Fibroblast of gingiva (primary cell): ENCODE measurements around the gene ISYNA1.

Source experiments
- DNase-seq: peaks from one replicate; pipeline ENCODE4 v3.0.0-alpha.2; 2011; ENCODE audit warnings: low read depth

ISYNA1 gene

DNA sequence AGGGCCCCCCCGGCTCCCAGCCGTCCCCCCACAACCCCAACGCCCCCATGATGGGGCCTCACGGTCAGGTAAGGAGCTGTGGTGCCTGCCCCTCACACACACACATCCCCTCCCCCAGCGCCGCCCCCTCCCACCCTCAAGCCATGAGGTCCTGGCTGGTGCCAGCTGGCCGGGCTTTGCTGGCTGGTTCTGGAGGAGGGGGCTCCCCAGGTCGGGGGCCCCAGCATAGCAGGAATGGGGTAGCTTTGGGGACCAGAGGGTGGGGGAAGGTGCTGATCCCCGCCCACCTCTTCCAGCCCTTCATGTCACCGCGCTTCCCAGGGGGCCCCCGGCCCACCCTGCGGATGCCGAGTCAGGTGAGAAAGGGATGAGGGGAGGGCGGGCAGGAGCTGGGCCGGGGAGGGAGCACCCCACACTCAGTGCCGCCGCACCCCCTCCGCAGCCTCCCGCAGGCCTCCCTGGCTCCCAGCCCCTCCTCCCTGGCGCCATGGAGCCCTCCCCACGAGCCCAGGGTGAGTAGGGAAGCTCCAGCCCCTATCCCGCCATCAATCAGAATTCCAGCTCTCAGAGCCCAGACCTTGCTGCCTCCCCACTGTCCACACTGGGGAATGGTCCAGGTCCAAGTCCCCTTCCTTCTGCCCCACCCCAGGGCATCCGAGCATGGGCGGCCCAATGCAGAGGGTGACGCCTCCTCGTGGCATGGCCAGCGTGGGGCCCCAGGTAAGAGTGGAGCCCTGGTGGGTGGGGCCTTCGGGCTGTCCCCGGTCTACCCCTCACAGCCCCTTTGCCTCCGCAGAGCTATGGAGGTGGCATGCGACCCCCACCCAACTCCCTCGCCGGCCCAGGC, 6.4 kb downstream of the ISYNA1 start:
- no peak for DNase-seq

DNA sequence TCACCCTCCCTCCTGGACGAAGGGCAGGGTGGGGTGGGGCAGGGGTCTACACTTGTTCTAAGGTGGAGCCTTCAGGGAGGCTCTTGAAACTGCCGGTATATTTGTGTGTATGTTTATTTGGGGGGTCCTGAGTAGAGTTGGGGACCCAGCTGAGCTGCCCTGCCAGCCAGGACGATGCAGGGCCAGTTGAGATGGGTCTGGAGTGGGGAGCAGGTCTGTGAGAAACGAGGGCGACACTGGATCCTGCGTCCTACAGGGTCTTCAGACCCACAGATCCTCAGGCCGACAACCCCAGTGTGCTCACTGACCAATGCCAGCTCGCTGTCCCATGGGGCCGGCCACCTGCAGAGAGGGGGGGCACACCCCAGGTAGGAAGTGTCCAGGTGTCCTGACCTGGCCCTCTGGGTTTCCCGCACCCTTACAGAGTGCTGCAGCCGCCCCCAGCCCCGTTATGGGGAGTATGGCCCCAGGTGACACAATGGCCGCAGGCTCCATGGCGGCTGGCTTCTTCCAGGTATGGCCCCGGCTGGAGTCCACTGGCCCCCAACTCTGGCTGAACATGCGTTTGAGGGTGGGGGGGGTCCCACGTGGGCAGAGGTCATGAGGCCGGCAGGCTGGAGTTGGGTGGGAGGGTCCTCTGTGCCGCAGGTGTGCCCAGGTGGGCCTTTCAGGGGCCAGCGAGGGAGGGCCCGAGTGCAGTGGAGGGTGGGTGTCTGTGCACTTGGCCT, 7.4 kb downstream of the ISYNA1 start:
- no peak for DNase-seq

- no peak for DNase-seq
These were observed 8.1 kb downstream of the ISYNA1 start for GRCh38 chr19:18429717-18430416.

GRCh38 chr19:18428787-18429674, 8.9 kb downstream of the ISYNA1 start:
- DNase-seq: peak; percentile 80

DNA sequence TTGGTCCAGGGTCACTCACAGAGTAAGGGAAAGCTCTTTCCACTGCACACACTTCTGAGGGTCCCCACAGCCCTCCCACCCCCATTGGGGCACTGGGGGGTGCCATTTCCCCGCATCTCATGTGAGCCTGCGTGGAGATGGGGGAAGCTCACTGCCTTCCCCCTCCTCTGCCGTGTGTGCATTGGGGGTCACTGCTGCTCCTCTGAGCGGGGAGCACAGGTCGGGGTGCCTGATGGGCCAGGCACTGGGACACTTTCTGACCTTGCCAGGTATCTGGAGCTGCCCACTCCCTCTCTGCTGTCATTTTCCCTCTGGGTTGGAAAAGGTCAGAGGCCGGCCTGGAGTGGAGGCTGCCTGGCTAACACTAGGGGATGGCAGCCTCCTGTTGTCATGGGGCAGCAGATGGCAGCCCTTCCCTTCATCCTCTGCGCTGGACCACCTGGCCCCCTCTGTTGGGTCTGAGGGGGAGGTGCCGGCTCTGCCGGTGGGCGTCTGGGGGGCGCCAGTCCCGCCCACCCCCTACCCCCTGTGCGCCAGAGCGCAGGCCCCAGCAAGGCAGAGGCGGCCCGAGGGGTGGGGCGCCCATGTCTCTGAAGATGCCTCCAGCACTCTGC, 9.7 kb downstream of the ISYNA1 start:
- no peak for DNase-seq

- no peak for DNase-seq
These were observed 10.2 kb downstream of the ISYNA1 start for GRCh38 chr19:18427743-18428113.

DNA sequence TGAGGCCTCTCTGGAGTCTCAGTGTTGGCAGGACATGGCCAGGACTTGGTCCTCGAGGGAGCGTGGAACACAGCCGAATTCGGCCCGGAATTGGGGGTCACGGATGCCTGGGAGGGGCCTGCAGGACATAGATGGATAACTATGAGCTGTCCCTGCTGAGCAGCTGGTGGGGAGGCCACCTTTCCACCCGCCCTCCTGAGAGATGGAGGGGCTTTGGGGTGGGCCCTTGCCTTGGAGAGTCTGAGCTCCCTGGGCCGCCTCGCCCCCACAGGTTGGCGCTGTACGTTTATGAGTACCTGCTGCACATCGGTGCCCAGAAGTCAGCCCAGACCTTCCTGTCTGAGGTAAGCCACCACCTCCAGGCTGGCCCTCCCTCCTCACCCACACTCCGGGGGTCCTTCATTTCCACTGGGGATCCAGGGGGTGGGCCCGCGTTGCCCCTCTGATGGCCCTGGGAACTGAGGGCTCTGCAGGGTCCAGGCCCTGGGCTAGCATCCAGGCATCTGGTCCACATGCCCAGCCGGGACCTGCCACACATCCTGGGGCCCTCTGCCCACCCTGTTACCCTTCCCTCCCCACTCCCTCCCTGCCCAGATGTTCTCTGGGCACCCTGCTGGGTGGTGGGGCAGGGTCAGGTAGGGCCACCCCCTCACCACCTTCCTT, 10.7 kb downstream of the ISYNA1 start:
- no peak for DNase-seq

DNA sequence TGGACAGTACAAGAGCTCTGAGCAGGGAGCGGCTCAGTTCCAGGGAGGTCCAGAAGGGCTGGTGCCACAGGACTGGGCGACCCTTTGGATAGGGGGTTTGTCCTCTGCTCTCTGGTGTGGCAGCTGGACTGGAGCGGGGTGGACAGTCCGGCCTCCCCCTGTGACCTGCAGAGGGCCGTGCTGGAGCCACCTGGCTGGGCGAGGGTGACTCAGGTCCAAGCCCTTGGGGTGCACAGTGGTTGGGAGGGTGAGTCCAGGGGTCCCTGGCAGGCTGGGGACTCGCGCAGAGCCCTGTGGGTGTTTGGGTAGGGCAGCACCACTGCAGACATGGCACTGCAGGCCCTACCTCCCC, 11.5 kb downstream of the ISYNA1 start:
- DNase-seq: no peak

GRCh38 chr19:18425515-18426415, 12.2 kb downstream of the ISYNA1 start:
- peak; percentile 53 for DNase-seq

- DNase-seq: no peak
These were observed 12.9 kb downstream of the ISYNA1 start for GRCh38 chr19:18424890-18425514.

DNA sequence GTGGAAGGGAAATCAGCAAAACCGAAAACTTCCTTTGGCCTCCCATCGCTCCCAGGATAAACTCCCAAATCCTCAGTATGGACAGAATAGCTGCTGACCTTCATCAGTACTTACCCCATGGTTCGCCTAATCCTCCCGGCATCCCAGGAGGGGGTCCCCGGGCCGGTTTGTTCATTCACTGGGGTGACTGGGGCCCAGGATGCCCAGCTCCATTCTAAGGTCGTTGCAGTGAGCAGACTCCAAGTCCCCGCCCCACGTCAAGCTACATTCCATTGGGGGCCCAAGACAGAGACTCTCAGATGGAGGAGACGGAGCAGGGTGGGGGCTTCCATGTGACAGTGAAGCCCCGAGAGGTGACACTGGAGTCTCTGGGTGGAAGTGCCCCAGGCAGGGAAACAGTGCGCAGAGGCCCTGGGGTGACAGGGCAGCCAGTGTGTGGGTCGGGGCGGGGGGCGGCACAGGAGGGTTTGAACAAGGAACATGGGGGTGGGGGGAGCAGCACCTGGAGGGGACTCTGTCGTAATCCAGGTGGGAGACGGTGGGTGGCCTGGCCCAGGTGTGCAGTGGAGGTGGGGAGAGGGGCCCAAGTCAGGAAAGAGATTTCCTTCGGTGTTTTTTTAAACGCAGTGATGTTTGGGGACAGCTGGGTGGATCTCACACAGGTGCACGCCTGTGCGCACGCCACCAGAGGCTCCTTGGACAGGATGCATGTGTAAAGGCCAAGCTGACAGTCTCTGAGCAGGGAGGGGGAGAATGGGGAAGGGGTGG, 13.6 kb downstream of the ISYNA1 start:
- DNase-seq: no peak

- DNase-seq: no peak
These were observed 14.5 kb downstream of the ISYNA1 start for GRCh38 chr19:18423258-18424020.

DNA sequence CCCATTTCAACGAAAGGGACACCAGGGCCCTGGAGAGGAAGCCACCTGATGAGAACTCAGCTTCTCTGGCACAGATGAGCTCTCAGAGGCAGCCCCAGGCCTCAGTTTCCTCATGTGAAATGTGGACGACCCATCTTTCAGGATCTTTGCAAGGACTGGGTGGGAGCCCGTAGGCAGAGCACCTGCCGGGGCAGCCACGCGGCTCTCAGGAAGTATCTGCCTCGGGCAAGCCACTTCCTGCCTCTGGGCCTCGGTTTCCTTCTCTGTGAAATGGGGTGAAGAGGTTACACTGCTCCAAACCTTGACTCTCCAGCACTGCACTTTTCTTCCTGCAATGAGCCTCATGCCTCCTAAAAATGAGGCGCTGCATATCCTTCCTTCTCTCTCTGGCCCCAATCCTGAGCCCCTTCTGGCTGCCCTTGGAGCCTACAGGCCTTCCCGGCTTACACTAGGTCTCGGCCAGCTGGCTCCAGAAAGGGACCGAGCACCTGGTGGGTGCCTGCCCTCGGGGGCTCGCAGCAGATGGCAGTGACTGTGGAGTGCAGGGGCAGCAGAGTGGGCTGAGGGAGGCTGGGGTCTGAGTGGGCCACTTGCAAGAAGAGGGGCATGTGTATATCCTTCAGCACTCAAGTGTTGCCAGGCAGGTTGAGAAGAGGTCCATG, 15.3 kb downstream of the ISYNA1 start:
- no peak for DNase-seq

DNA sequence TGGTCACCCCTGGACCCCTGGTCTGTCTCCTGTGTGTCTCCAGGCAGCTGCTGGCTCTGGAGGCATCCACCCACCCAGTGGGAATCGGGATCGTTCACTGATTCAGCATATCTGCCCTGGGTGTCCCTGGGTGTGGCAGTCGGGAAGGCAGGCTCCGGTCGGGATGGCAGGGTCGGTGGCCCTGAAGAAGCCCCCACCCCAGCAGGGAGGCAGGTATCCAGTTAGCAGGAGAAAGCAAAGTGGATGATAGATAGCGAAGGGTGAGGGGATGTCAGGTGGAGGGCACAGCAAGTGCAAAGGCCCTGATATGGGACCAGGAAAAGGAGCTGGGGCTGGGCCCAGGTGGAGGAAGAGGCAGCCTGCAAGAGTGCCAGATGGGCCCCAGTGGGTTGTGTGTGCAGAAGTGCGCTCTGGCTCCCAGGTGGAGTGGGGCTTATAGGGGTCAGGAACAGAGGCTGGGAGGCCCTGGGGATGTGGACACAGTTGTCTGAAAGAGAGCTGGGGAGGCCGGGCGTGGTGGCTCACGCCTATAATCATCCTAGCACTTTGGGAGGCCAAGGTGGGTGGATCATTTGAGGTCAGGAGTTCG, 16.5 kb downstream of the ISYNA1 start:
- DNase-seq: no peak

- DNase-seq: no peak
These were observed 17.0 kb downstream of the ISYNA1 start for GRCh38 chr19:18420930-18421329.

DNA sequence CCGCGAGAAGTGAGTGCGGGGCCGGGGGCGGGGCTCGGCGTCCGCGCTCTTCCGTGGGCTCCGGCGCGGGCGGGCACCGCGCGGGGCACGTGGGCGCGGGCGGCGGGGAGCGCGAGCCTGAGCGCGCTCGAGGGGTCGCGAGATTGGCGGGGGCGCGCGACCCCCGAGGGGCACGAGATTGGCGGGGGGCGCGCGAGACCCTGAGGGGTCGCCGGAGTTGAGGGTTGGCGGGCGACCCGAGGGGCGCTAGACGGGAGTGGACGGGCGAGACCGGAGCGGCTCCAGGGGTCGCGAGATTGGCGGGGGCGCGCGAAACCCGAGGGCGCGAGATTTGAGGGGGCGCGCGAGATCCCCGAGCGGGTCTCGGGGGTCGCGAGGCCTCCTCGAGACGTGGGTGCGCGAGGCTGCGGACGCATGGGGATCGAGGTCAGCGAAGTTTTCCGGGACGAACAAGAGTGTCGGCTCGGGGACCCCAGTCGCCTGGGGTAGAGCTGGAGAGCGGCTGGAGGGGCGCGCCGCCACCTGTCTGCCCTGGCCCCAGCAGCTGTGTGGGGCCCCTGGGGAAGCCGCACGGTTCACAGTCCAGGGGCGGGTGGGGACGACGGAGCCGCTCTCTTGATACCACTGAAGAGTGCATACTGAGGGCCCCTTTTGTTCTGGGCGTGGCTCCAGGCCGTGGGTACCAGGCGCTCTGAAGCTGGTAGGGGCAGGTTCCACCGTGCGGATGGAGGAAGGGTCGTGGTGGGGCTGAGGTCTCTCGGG, 18.1 kb downstream of the ISYNA1 start:
- no peak for DNase-seq
